K562 (cell line): ENCODE data around the gene MAN1B1. TPM values are rescaled to one million over a fixed set of nuclear protein-coding genes. Genes with fewer than 3 reads are reported as not detected.

ENCODE experiments used
- ATAC-seq: fragments of 200-7000 bp; cut with Tn5 transposase; 3 replicates; pipeline ENCODE4 v1.9.1; 2020; ENCODE audit warnings: moderate library complexity
- BruUV-seq: library from RNA; stranded (reverse); fragments of 400-500 nt; replicated peaks from 2 replicates; lab custom pipeline; 2021; lab: Mats Ljungman, UMichigan
- CTCF ChIA-PET: fragments of 300-600 bp; formaldehyde crosslinking; extraction: SDS; loops from one replicate; lab custom pipeline; 2021; ENCODE audit warnings: low intra/inter-chr PET ratio; lab: Yijun Ruan, JAX
- POLR2A ChIA-PET: fragments of 300-600, 350-650 bp; sonication (Branson Sonifier 250); formaldehyde crosslinking; extraction: SDS; loops from one replicate; lab custom pipeline; 2021; ENCODE audit warnings: antibody characterized with exemption, inconsistent platforms; lab: Yijun Ruan, JAX
- DNase-seq, 4 experiments: peaks; one replicate each; pipeline versions ENCODE4 v3.0.0 to v3.0.0-alpha.2; 2011 to 2018; ENCODE audit warnings: low spot score in 3 of 4, mixed read lengths in 3 of 4; ENCODE audit errors: extremely low read depth in 1 of 4
- FAIRE-seq: peaks from 2 replicates; lab custom pipeline; 2011; peaks lifted over from hg19 to GRCh38; lab: Jason Lieb, UNC
- H2AFZ ChIP-seq: 2 replicates; pipeline ENCODE4 v1.6.0; 2011; ENCODE audit warnings: low read depth, low read length, control low read depth, inconsistent platforms
- H3K27ac ChIP-seq: fragments of 200-600 bp; 3 replicates; pipeline ENCODE4 v1.8.0; 2011; ENCODE audit warnings: low read depth, mild to moderate bottlenecking, control low read depth, inconsistent platforms, low read length, moderate library complexity, mixed read lengths; ENCODE audit errors: extremely low read depth
- H3K27me3 ChIP-seq, 2 experiments: fragments of 300-600 bp in 1 of 2; 2 replicates in 1 of 2; 3 replicates in 1 of 2; pipeline versions ENCODE4 v1.6.0 to v1.8.0; 2011; ENCODE audit warnings: inconsistent platforms in 2 of 2, low read length in 2 of 2, mild to moderate bottlenecking in 1 of 2, mixed read lengths in 1 of 2, moderate library complexity in 1 of 2; ENCODE audit not compliant: control insufficient read depth in 2 of 2, insufficient read depth in 2 of 2
- H3K36me3 ChIP-seq: fragments of 300-600 bp; 3 replicates; pipeline ENCODE4 v1.8.0; 2011; ENCODE audit warnings: mild to moderate bottlenecking, low read length, inconsistent platforms; ENCODE audit not compliant: control insufficient read depth, insufficient read depth
- H3K4me1 ChIP-seq, 2 experiments: fragments of 200-600 bp in 1 of 2; replicated peaks in 1 of 2; 2 replicates in 1 of 2; 3 replicates in 1 of 2; pipeline versions ENCODE4 v1.5.1 to v1.8.0; 2011; ENCODE audit warnings: inconsistent platforms in 2 of 2, low read length in 2 of 2, mild to moderate bottlenecking in 1 of 2, mixed read lengths in 1 of 2, moderate library complexity in 1 of 2; ENCODE audit not compliant: control insufficient read depth in 2 of 2, insufficient read depth in 2 of 2
- H3K4me2 ChIP-seq: 2 replicates; pipeline ENCODE4 v1.6.1; 2011; ENCODE audit warnings: low read length, control low read depth, inconsistent platforms, mixed read lengths; ENCODE audit not compliant: insufficient read depth
- H3K4me3 ChIP-seq: fragments of 200-600 bp; sonication (generic), shearing (Covaris generic); 2 replicates; pipeline ENCODE4 v1.5.1; 2016; ENCODE audit warnings: control low read depth, inconsistent platforms
- H3K79me2 ChIP-seq: fragments of 200-600 bp; 3 replicates; pipeline ENCODE4 v1.8.0; 2011; ENCODE audit warnings: low read length, inconsistent platforms; ENCODE audit not compliant: control insufficient read depth, insufficient read depth
- H3K9ac ChIP-seq, 2 experiments: 2 replicates each; pipeline versions ENCODE4 v1.6.0 to v1.6.1; 2011; ENCODE audit warnings: low read depth in 2 of 2, low read length in 2 of 2, control low read depth in 1 of 2, inconsistent platforms in 1 of 2, mild to moderate bottlenecking in 1 of 2, mixed read lengths in 1 of 2; ENCODE audit not compliant: insufficient read depth in 1 of 2
- H3K9me1 ChIP-seq: one replicate; pipeline ENCODE4 v1.6.0; 2011; ENCODE audit warnings: inconsistent platforms, mild to moderate bottlenecking, low read length, moderate library complexity; ENCODE audit not compliant: control insufficient read depth, insufficient read depth
- H3K9me3 ChIP-seq: replicated peaks from 2 replicates; pipeline ENCODE4 v1.5.1; 2011; ENCODE audit warnings: low read depth, low read length, inconsistent platforms; ENCODE audit not compliant: control insufficient read depth, insufficient read depth
- H4K20me1 ChIP-seq: replicated peaks from 2 replicates; pipeline ENCODE4 v1.6.1; 2011; ENCODE audit warnings: low read length, inconsistent platforms, mixed read lengths; ENCODE audit not compliant: control insufficient read depth, insufficient read depth
- ESRRA ChIP-seq: fragments of 450-650 bp; IDR thresholded peaks from 2 replicates; pipeline ENCODE4 v1.6.1; 2014; ENCODE audit warnings: low read depth, mild to moderate bottlenecking, moderate library complexity, borderline replicate concordance
- HMBOX1 ChIP-seq: sonication (generic); IDR thresholded peaks from 2 replicates; pipeline ENCODE4 v1.6.1; 2016
- POLR2AphosphoS2 ChIP-seq: IDR thresholded peaks from 2 replicates; pipeline ENCODE4 v1.6.1; 2012; ENCODE audit warnings: low read length, improper control_type of control experiment
- POLR2G ChIP-seq: fragments of 200-400 bp; formaldehyde crosslinking; IDR thresholded peaks from 2 replicates; pipeline ENCODE4 v1.6.1; 2017; ENCODE audit warnings: low read depth, mild to moderate bottlenecking, antibody characterized with exemption, low read length, moderate library complexity
- RBFOX2 ChIP-seq: fragments of 200-400 bp; formaldehyde crosslinking; IDR thresholded peaks from 2 replicates; pipeline ENCODE4 v1.6.1; 2017; ENCODE audit warnings: low read depth, mild to moderate bottlenecking, low read length, moderate library complexity
- SRSF7 ChIP-seq: fragments of 200-400 bp; formaldehyde crosslinking; optimal IDR thresholded peaks from 2 replicates; pipeline ENCODE3; 2017; ENCODE audit warnings: mild to moderate bottlenecking, low read depth, low read length
- ZMIZ1 ChIP-seq, 2 experiments: fragments of 150-350 bp in 1 of 2; IDR thresholded peaks; 2 replicates each; pipeline ENCODE4 v1.6.1; 2012 to 2016; ENCODE audit warnings: low read depth in 2 of 2, low read length in 2 of 2, mild to moderate bottlenecking in 1 of 2, moderate library complexity in 1 of 2
- ZNF174 ChIP-seq: fragments of 250-450 bp; sonication (Bioruptor Pico); IDR thresholded peaks from 2 replicates; pipeline ENCODE4 v1.4.0; 2020; ENCODE audit warnings: mild to moderate bottlenecking
- ZNF282 ChIP-seq: sonication (generic); formaldehyde crosslinking; IDR thresholded peaks from 2 replicates; pipeline ENCODE4 v1.8.1; 2023; ENCODE audit warnings: missing genetic modification reagents
- WGBS: fragments of 100-300 bp; shearing (Covaris generic); methylation state at CpG from one replicate; pipeline ENCODE4 v1.1.6; 2016; ENCODE audit warnings: low coverage, mixed read lengths; ENCODE audit not compliant: insufficient coverage; ENCODE audit errors: missing lambda C conversion rate; 5-methylcytosine and 5-hydroxymethylcytosine counted together
- in situ Hi-C: fragments of 300-500 bp; cut with MboI; formaldehyde crosslinking; loops from 4 replicates; pipeline ENCODE4 v1.15.0; 2018; ENCODE audit warnings: inconsistent platforms, mixed read lengths
- intact Hi-C: fragments of 100-400 bp; cut with micrococcal nuclease; formaldehyde crosslinking; loops from 2 replicates; pipeline ENCODE4 v1.14.2; 2022
- polyA plus RNA-seq, 8 experiments: library from polyadenylated mRNA; depleted of rRNA in 4 of 8; stranded (reverse) in 5 of 8; unstranded in 3 of 8; fragments of >200 nt; fragmentation: Nextera tagmentation in 2 of 8; fragmentation: Illumina TruSeq in 1 of 8; extraction: Ambion mirVana in 2 of 8; extraction: Trizol in 1 of 8; gene quantifications; 2 replicates each; pipeline versions ENCODE4 v1.2.1 to v1.2.3, GENCODE V29; 2011 to 2014; ENCODE audit warnings: inconsistent platforms in 1 of 8, missing spikeins in 1 of 8
- total RNA-seq, 7 experiments: library from RNA; depleted of rRNA in 6 of 7; stranded (reverse); fragments of >200 nt in 6 of 7; fragmentation: Illumina TruSeq in 2 of 7; extraction: Trizol in 2 of 7; gene quantifications; 2 replicates each; pipeline versions ENCODE4 v1.2.1 to v1.2.3, GENCODE V29; 2011 to 2021; ENCODE audit warnings: low replicate concordance in 1 of 7

Gene MAN1B1
- total and polyA plus RNA-seq, 9 of the 15 experiments (the other 6 are each of a cell fraction or from before 2014, with no cell fraction given): 0.55 to 36.6 (median 27.3) TPM

GRCh38 chr9:137107312-137107921 is 20.6 kb downstream of the MAN1B1 start:
- Histone ChIP-seq H3K27me3 (no peaks in the 10 kb centered on the region), H4K20me1 (no peaks in the 10 kb centered on the region), H3K27ac (no peak overlapping the region), H3K4me2 (no peak overlapping the region), H3K9ac (no peak overlapping the region), H3K9me3 (peaks cover 14% of the 10 kb centered on the region), H2AFZ (no peak overlapping the region), H3K4me1 (peaks cover 0 to 54% of the 10 kb centered on the region in 2 experiments; a peak in 2 of 5 replicates), H3K9me1 (no peaks in the 10 kb centered on the region), H3K36me3 (peaks cover 97% of the 10 kb centered on the region), H3K79me2 (peaks cover 2% of the 10 kb centered on the region; the same call in 1 of the 3 replicates), H3K4me3 (no peak overlapping the region)
- in situ Hi-C loops (no loop called here), intact Hi-C loops (no loop called here)
- ChIA-PET CTCF (no interaction called here), POLR2A (interaction anchor here (0.7 to 1.2 kb wide), 8 partner anchors 8 to 24 kb away, joined by 3 to 5 read pairs (median 4); partner anchors contain the start of gene MAN1B1)
- 92% methylated on average over 9 of the region's 27 CpGs for WGBS
- no TSS peak for BruUV-seq
- TF ChIP-seq POLR2G (peak; percentile 48), SRSF7 (no peak), RBFOX2 (0 out of 2 replicates have a peak, but pooled peaks have one; percentile 0), ESRRA (no peak), ZNF174 (CRISPR knock-in tag) (no peak), ZMIZ1 (IDR thresholded peaks at IDR 0.05; ENCODE audit: low read depth in 2 of 2, low read length in 2 of 2) (no peak), POLR2AphosphoS2 (0 out of 2 replicates have a peak, but pooled peaks have one; percentile 19), ZNF282 (CRISPR knock-in tag) (no peak), HMBOX1 (no peak)
- FAIRE-seq: no peak
- ATAC-seq: no peak
- no peak for DNase-seq
